GM23248 (cell line): Measurements from ENCODE around the gene HOXA2. TPM values are rescaled to one million over a fixed set of nuclear protein-coding genes. Genes with fewer than 3 reads are reported as not detected.

Source experiments
- DNase-seq: peaks from one replicate; pipeline ENCODE4 v3.0.0-alpha.2; 2015
- H2AFZ ChIP-seq: fragments of 200-600 bp; sonication (generic); 2 replicates; pipeline ENCODE4 v1.6.1; 2016; ENCODE audit warnings: antibody characterized with exemption
- H3F3A ChIP-seq: fragments of 200-600 bp; sonication (generic); 2 replicates; pipeline ENCODE4 v1.6.1; 2016; ENCODE audit warnings: mild to moderate bottlenecking, antibody characterized with exemption, mixed run types; ENCODE audit not compliant: insufficient read depth
- H3K27ac ChIP-seq: fragments of 200-600 bp; sonication (generic); 2 replicates; pipeline ENCODE4 v1.5.1; 2016; ENCODE audit warnings: mild to moderate bottlenecking
- H3K27me3 ChIP-seq: fragments of 200-600 bp; sonication (generic); replicated peaks from 2 replicates; pipeline ENCODE4 v1.6.1; 2016; ENCODE audit warnings: mild to moderate bottlenecking; ENCODE audit not compliant: insufficient read depth
- H3K36me3 ChIP-seq: fragments of 200-600 bp; sonication (generic); 2 replicates; pipeline ENCODE4 v1.6.1; 2016; ENCODE audit warnings: low read depth, mild to moderate bottlenecking
- H3K4me1 ChIP-seq: fragments of 200-600 bp; sonication (generic); 2 replicates; pipeline ENCODE4 v1.6.1; 2016; ENCODE audit warnings: mild to moderate bottlenecking; ENCODE audit not compliant: insufficient read depth
- H3K4me2 ChIP-seq: fragments of 200-600 bp; sonication (generic); one replicate; pipeline ENCODE4 v1.6.1; 2016; ENCODE audit warnings: mild to moderate bottlenecking; ENCODE audit not compliant: unreplicated experiment
- H3K4me3 ChIP-seq: fragments of 200-600 bp; sonication (generic); 2 replicates; pipeline ENCODE4 v1.5.1; 2016; ENCODE audit warnings: mild to moderate bottlenecking
- H3K79me2 ChIP-seq: fragments of 200-600 bp; sonication (generic); 2 replicates; pipeline ENCODE4 v1.6.1; 2016; ENCODE audit warnings: mild to moderate bottlenecking; ENCODE audit not compliant: insufficient read depth
- H3K9ac ChIP-seq: fragments of 200-600 bp; sonication (generic); 2 replicates; pipeline ENCODE4 v1.6.1; 2016; ENCODE audit warnings: mild to moderate bottlenecking
- H3K9me2 ChIP-seq: fragments of 200-600 bp; sonication (generic); 2 replicates; pipeline ENCODE4 v1.6.1; 2016; ENCODE audit warnings: mixed run types, mild to moderate bottlenecking, moderate library complexity; ENCODE audit not compliant: insufficient read depth
- H3K9me3 ChIP-seq: fragments of 200-600 bp; sonication (generic); one replicate; pipeline ENCODE4 v1.6.1; 2017; ENCODE audit warnings: low read depth
- H4K20me1 ChIP-seq: fragments of 200-600 bp; sonication (generic); 2 replicates; pipeline ENCODE4 v1.6.0; 2016; ENCODE audit not compliant: insufficient read depth
- EZH2 ChIP-seq: fragments of 200-600 bp; sonication (generic); IDR thresholded peaks from 2 replicates; pipeline ENCODE4 v1.6.1; 2018; ENCODE audit warnings: antibody characterized with exemption, mild to moderate bottlenecking; ENCODE audit not compliant: insufficient read depth, poor library complexity, severe bottlenecking
- EZH2phosphoT487 ChIP-seq: fragments of 200-600 bp; sonication (generic); IDR thresholded peaks from 2 replicates; pipeline ENCODE4 v1.6.1; 2018; ENCODE audit warnings: antibody characterized with exemption, moderate library complexity, mild to moderate bottlenecking, low read depth; ENCODE audit not compliant: insufficient read depth
- WGBS, 2 experiments: methylation state at CpG; one replicate each; pipeline ENCODE4 v1.1.6; 2015 to 2017; ENCODE audit warnings: low lambda C conversion rate in 2 of 2, low coverage in 1 of 2; ENCODE audit errors: missing lambda C conversion rate in 2 of 2; 5-methylcytosine and 5-hydroxymethylcytosine counted together
- in situ Hi-C: fragments of 300-500 bp; cut with MboI; formaldehyde crosslinking; loops from 2 replicates; pipeline ENCODE4 v1.15.0; 2020
- polyA plus RNA-seq: library from polyadenylated mRNA; unstranded; fragments of >200 nt; fragmentation: Nextera tagmentation; extraction: Ambion mirVana; gene quantifications from 2 replicates; pipeline ENCODE4 v1.2.1, GENCODE V29; 2016
- total RNA-seq: library from RNA; depleted of rRNA; stranded (reverse); fragments of >200 nt; shearing (Covaris generic); gene quantifications from 2 replicates; pipeline ENCODE4 v1.2.3, GENCODE V29; 2014

Gene HOXA2
- total and polyA plus RNA-seq, 2 experiments from 2014 or later: not detected

DNA sequence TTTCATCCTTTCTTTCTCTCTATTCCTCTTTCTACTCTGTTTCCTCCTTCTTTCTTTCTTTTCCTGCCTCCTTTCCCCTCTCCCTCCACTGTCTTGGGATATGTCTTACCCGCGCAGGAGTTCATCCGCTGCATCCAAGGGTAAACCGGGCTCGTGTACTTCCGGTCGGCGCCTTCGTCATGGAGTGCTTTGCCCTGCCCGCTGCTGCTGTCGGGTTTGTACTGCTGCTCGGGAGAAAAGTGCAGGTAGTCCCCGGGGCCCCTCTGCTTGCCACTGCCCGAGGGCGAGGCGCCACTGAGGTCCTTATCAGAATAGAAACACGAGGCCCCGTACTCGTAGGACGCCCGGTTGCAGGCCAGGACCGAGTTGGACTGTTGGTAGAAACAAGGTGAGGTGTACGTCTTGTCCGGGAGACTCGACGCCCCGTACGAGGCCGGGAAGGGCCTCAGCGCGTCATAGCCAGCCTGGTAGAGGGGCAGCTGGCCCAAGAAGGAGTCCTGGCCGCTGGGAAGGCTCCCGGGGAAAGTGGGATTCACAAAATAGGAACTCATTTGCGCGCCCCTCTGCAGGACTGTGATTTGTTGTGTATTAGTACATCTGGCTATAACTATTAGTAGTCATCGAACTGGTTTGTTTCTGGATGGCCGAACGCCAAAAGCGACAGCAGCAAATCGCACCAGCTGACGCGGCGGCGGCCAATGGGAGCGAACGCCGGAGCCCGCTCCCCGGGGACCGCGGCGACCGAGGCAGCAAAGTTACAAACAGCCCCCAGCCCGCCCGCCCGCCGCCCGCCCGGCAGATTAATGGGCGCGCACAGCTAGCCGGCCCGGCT, 44.9 kb upstream of the HOXA2 start, which contains the start of gene HOXA6:
Gene HOXA6, minus strand, starts transcription at position 576 of the 832 bp plus-strand sequence. Its CDS starts 25 bp downstream, at position 551.
- DNase-seq: peak; percentile 72
- peak within 1 kb of the TSS; percentile 86 for H3K27ac ChIP-seq
- H3F3A ChIP-seq: peaks cover 20% of the 10 kb centered on the region; the same call in 1 of the 2 replicates
- no peaks in the 10 kb centered on the region for H4K20me1 ChIP-seq
- H3K4me2 ChIP-seq: peak within 1 kb of the TSS; percentile 98
- 41 to 48% methylated on average over 52 to 63 of the region's 63 CpGs for WGBS, 2 experiments
- TF ChIP-seq EZH2phosphoT487 (no peak), EZH2 (no peak)
- H2AFZ ChIP-seq: peak within 1 kb of the TSS; percentile 91
- peak within 1 kb of the TSS; percentile 87 for H3K9ac ChIP-seq
- no peaks in the 10 kb centered on the region for H3K27me3 ChIP-seq
- no peaks in the 10 kb centered on the region for H3K9me2 ChIP-seq
- peak within 1 kb of the TSS; percentile 89 for H3K4me3 ChIP-seq
- H3K79me2 ChIP-seq: peaks cover 89% of the 10 kb centered on the region
- H3K36me3 ChIP-seq: 0 out of 2 replicates have a peak, but pooled peaks cover 7% of the 10 kb centered on the region
- in situ Hi-C loops: no loop called here
- H3K4me1 ChIP-seq: peaks cover 26% of the 10 kb centered on the region
- no peaks in the 10 kb centered on the region for H3K9me3 ChIP-seq

DNA sequence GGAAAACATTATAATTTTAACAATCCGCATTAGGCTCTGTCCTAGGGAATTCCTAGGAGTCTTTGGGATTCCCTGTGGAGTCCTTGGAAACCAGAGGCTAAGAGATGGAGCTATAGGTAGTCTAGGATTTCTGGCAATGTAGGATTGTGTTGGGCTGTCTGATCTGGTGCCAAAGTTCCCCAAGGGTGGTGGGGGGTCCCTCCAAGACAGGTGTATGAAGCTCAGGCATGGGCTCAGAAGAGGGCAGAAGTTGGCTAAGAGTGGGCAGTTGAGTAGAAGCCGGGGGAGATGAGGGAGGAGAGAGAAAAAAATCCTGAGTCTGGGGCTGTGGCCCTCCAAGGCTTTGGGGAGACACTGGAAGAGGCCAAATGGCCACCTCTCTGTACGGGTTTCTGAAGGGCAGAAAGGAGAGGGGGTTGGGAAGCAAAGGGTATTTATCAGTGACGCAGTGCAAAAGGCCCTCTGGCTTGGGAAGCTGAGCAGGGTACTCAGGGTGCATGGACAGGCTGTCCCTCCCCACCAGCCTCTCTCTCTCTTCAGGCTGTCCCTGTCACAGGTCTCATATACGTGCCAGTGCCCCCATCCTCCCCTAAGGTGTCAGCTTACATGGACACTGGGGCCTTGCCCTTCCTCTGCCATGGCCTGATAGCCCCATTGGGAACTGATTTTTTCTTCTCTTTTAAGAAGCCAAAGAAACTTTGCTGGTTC, 44.2 kb upstream of the HOXA2 start:
- no peak overlapping the region for H3K4me2 ChIP-seq
- 89 to 90% methylated on average over 5 of the region's 5 CpGs for WGBS, 2 experiments
- in situ Hi-C loops: no loop called here
- no peak for DNase-seq
- H4K20me1 ChIP-seq: no peaks in the 10 kb centered on the region
- no peak overlapping the region for H3K4me3 ChIP-seq
- H3K9me3 ChIP-seq: no peaks in the 10 kb centered on the region
- H3K79me2 ChIP-seq: peaks cover 84% of the 10 kb centered on the region
- no peak overlapping the region for H3K27ac ChIP-seq
- 0 out of 2 replicates have a peak, but pooled peaks cover 7% of the 10 kb centered on the region for H3K36me3 ChIP-seq
- H3K27me3 ChIP-seq: no peaks in the 10 kb centered on the region
- H3K4me1 ChIP-seq: peaks cover 26% of the 10 kb centered on the region
- no peaks in the 10 kb centered on the region for H3K9me2 ChIP-seq
- H2AFZ ChIP-seq: no peak overlapping the region
- no peak for TF ChIP-seq EZH2
- no peak for TF ChIP-seq EZH2phosphoT487
- H3F3A ChIP-seq: peaks cover 19% of the 10 kb centered on the region; the same call in 1 of the 2 replicates
- no peak overlapping the region for H3K9ac ChIP-seq

DNA sequence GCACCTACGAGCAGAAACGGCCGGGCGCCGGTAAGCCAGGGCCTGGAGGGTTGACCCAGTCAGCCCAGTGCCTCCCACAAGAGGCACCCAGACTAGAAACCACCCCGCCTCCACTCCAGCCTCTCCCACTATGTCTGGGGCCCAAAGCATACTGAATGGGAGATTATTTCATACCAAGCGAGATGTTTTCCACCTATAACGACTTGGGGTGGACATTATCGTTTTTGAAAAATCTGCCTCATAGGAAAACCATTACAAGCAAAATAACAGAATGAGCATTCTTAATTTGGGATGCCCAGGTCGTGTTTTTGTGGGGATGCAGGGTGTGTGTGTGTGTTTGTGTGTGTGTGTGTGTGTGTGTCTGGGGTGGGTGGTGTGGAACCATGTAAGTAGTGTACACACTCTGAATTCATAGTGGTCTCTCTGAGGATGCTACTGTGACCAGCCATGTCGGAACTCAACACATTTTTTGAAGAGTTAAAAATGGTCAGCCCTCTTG, 43.5 kb upstream of the HOXA2 start:
- Histone ChIP-seq H3K9ac (no peak overlapping the region), H3K9me2 (no peaks in the 10 kb centered on the region), H3K27ac (no peak overlapping the region), H3K27me3 (no peaks in the 10 kb centered on the region), H3K4me1 (peaks cover 26% of the 10 kb centered on the region), H3K9me3 (no peaks in the 10 kb centered on the region), H2AFZ (no peak overlapping the region), H3K4me3 (no peak overlapping the region), H3K79me2 (peaks cover 84% of the 10 kb centered on the region), H3F3A (peaks cover 15% of the 10 kb centered on the region; the same call in 1 of the 2 replicates), H3K4me2 (no peak overlapping the region), H4K20me1 (no peaks in the 10 kb centered on the region), H3K36me3 (peaks cover 13% of the 10 kb centered on the region; the same call in 1 of the 2 replicates)
- in situ Hi-C loops: no loop called here
- DNase-seq: no peak
- WGBS, 2 experiments: 96 to 97% methylated on average over 11 of the region's 11 CpGs
- TF ChIP-seq EZH2: no peak
- TF ChIP-seq EZH2phosphoT487: no peak

DNA sequence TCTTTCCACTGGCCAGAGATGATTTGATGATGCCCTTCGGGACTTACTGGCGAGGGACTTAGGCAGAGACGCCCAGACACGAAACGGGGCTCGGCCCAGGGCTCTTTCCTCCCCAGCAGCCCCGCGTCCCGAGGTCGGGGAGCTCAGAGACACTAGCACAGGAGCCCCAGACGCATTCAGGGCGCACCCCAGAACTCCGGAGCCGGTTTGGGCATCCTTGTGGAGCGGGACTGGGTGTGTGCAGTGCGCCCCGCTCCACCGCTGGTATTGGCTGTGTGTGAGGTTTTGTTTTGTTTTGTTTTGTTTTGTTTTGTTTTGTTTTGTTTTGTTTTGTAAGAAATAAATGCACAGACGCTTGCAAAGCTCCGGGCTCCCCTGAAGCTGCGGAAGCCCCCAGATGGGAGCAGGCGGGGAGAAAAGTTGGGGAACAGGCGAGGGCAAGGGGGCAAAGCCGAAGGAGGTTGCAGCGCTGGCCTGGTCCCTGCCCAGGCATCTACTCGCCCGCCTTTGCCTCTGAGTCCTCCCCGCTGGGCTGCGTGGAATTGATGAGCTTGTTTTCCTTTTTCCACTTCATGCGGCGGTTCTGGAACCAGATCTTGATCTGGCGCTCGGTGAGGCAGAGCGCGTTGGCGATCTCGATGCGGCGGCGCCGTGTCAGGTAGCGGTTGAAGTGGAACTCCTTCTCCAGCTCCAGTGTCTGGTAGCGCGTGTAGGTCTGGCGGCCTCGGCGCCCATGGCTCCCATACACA, 42.9 kb upstream of the HOXA2 start:
- H3K4me3 ChIP-seq: no peak overlapping the region
- H4K20me1 ChIP-seq: no peaks in the 10 kb centered on the region
- WGBS, 2 experiments: 93 to 95% methylated on average over 44 to 47 of the region's 47 CpGs
- in situ Hi-C loops: no loop called here
- H3K4me1 ChIP-seq: peaks cover 26% of the 10 kb centered on the region
- H3K27me3 ChIP-seq: no peaks in the 10 kb centered on the region
- no peaks in the 10 kb centered on the region for H3K9me2 ChIP-seq
- H3F3A ChIP-seq: peaks cover 15% of the 10 kb centered on the region; the same call in 1 of the 2 replicates
- no peak overlapping the region for H2AFZ ChIP-seq
- DNase-seq: no peak
- TF ChIP-seq EZH2phosphoT487: no peak
- TF ChIP-seq EZH2: no peak
- no peak overlapping the region for H3K9ac ChIP-seq
- peaks cover 16% of the 10 kb centered on the region; the same call in 1 of the 2 replicates for H3K36me3 ChIP-seq
- no peaks in the 10 kb centered on the region for H3K9me3 ChIP-seq
- H3K27ac ChIP-seq: no peak overlapping the region
- no peak overlapping the region for H3K4me2 ChIP-seq
- H3K79me2 ChIP-seq: peaks cover 79% of the 10 kb centered on the region
